Ovary (tissue), 3 donors: ENCODE data around the gene AFAP1L1.

ENCODE experiments used
- EP300 ChIP-seq: sonication (generic); formaldehyde crosslinking; IDR thresholded peaks from one replicate; pipeline ENCODE4 v1.6.1; 2017; ENCODE audit warnings: antibody characterized with exemption
- TF ChIP-seq, protein P1 (sequence below), 3 donors: fragments of 450-650 bp in 2 of 3; fragments of 200-600 bp in 1 of 3; IDR thresholded peaks; one replicate each; pipeline versions ENCODE4 v1.5.1 to v1.8.0; 2016 to 2022; ENCODE audit warnings: antibody characterized with exemption in 3 of 3, mild to moderate bottlenecking in 1 of 3
- donor health status: DM: no; HTN: no; CAD: no.

DNA sequence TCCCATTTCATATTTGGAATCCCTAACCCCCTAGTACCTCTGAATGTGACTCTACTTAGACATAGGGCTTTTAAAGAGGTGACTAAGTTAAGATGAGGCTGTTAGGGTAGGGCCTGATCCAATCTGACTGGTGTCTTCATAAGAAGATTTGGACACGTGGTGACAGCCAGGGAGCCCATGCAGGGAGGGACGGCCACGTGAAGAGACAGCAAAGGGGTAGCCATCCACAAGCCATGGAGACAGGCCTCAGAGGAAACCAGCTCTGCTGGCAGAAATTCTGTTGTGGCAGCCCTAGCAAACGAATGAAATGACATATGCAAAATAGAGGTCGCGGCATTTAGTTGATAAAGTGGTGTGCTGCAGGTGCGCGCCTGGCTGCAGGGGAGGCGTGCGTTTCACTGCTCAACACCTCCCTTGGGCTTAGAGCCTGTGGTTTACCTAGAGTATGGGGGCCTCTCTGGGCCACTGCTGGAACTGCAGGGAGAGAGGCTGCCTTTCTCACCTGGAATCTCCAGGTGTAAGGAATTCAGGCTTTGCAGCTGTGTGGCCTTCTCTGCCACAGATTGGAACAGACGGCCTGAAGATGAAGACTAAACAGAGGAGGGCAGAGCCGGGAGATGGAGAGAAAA is 7.1 kb upstream of the AFAP1L1 start:
- TF ChIP-seq, protein P1, sequence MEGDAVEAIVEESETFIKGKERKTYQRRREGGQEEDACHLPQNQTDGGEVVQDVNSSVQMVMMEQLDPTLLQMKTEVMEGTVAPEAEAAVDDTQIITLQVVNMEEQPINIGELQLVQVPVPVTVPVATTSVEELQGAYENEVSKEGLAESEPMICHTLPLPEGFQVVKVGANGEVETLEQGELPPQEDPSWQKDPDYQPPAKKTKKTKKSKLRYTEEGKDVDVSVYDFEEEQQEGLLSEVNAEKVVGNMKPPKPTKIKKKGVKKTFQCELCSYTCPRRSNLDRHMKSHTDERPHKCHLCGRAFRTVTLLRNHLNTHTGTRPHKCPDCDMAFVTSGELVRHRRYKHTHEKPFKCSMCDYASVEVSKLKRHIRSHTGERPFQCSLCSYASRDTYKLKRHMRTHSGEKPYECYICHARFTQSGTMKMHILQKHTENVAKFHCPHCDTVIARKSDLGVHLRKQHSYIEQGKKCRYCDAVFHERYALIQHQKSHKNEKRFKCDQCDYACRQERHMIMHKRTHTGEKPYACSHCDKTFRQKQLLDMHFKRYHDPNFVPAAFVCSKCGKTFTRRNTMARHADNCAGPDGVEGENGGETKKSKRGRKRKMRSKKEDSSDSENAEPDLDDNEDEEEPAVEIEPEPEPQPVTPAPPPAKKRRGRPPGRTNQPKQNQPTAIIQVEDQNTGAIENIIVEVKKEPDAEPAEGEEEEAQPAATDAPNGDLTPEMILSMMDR (IDR thresholded peaks at IDR 0.05): no peak
- no peak for TF ChIP-seq EP300
